Measurements from ENCODE around the gene AHSA1. TPM values are rescaled to one million over a fixed set of nuclear protein-coding genes. Genes with fewer than 3 reads are reported as not detected.

Gene AHSA1
- total RNA-seq, 1 donor from 2014 or later = 190 TPM

DNA sequence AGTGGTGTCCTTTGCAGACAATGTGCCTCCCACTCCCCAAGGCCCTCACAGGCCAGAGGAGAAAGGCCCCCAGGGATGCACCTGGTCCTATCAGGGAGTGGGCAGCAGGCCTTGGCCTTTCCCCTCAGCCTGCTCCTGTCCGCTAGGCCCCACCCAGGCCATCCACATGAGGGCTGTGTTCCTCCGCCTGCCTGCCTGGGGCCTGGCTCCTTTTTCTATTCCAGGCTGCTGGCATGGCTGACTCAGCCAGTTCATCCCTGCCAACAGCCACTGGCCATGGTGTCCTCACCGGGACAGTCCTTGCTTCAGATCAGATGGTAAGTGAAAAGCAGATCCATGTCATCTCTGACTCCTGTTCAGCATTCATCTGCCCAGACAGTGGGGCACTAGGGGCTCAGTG is 27.4 kb downstream of the AHSA1 start:
- Mint-ChIP-seq H3K27ac (ENCODE audit: unreplicated experiment) (no peak overlapping the region), H3K4me3 (no peak overlapping the region), H3K4me1 (no peaks in the 10 kb centered on the region), H3K9me3 (no peaks in the 10 kb centered on the region), H3K27me3 (ENCODE audit: low read depth) (no peaks in the 10 kb centered on the region), H3K36me3 (ENCODE audit: low read depth) (no peaks in the 10 kb centered on the region)
- TF ChIP-seq, protein P1, sequence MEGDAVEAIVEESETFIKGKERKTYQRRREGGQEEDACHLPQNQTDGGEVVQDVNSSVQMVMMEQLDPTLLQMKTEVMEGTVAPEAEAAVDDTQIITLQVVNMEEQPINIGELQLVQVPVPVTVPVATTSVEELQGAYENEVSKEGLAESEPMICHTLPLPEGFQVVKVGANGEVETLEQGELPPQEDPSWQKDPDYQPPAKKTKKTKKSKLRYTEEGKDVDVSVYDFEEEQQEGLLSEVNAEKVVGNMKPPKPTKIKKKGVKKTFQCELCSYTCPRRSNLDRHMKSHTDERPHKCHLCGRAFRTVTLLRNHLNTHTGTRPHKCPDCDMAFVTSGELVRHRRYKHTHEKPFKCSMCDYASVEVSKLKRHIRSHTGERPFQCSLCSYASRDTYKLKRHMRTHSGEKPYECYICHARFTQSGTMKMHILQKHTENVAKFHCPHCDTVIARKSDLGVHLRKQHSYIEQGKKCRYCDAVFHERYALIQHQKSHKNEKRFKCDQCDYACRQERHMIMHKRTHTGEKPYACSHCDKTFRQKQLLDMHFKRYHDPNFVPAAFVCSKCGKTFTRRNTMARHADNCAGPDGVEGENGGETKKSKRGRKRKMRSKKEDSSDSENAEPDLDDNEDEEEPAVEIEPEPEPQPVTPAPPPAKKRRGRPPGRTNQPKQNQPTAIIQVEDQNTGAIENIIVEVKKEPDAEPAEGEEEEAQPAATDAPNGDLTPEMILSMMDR (conservative IDR thresholded peaks at IDR 0.05) = no peak
- DNase-seq (ENCODE audit: low read depth, low spot score) = no peak

DNA sequence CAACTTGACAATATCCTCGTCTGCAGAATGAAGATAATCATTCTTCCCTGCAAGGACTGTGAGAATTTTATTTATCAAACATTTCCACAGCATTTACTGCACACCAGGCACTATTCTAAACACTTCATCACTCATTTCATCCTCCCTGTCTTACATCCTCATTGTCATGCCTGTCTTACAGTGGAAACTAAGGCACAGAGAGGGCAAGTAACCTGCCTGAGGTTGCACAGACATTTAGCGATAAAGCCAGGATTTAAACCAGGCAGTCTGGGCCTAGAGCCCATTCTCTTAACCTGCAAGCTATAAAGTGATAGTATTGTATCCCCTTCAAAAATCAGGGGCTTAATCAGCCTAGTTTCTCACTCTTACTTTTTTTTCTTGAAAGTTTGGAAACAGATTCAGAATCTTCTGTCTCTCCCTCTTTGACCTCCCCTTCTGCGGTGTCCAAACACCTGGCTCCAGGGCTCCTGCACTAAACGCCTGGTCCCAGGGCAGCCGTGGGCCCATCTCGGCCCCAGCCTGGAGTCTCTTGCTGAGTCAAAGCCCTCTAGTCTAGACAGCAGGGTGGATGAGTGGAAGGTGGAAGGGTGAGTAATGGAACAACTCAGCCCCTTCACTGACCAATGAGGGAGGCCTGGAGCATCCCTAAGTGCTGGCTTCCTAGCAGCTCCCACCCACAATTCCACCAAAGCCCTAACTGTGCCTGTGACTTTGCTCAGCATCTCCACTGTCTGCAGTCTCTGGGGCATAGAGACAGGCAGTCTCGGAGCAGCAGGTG is 28.2 kb downstream of the AHSA1 start:
- no peak overlapping the region for H3K4me3 Mint-ChIP-seq
- no peak overlapping the region for H3K27ac Mint-ChIP-seq (ENCODE audit: unreplicated experiment)
- no peaks in the 10 kb centered on the region for H3K9me3 Mint-ChIP-seq
- no peaks in the 10 kb centered on the region for H3K36me3 Mint-ChIP-seq (ENCODE audit: low read depth)
- no peaks in the 10 kb centered on the region for H3K4me1 Mint-ChIP-seq
- no peak for DNase-seq (ENCODE audit: low read depth, low spot score)
- TF ChIP-seq, protein P1 (conservative IDR thresholded peaks at IDR 0.05) = no peak
- no peaks in the 10 kb centered on the region for H3K27me3 Mint-ChIP-seq (ENCODE audit: low read depth)

DNA sequence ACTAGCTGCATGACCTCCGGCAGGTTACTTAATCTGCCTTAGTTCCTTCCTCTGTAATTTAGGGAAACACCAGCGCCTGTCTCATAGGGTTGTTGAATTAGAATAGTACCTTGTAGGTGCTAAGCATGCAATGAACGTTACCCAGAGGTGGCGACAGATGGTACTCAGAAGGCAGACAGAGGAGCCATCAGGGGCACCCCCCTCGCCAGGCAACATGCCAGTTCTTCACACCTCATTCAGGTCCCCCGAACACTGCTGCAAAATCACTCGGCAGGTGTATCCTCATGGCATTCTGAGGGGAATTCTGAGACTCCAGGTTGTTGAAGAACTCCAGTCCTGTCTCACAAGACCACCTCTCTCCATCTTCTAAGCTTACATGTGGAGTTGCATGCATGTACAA is 30.7 kb downstream of the AHSA1 start:
- no peak for DNase-seq (ENCODE audit: low read depth, low spot score)
- Mint-ChIP-seq H3K27ac (ENCODE audit: unreplicated experiment) (no peak overlapping the region), H3K9me3 (no peaks in the 10 kb centered on the region), H3K36me3 (ENCODE audit: low read depth) (no peaks in the 10 kb centered on the region), H3K4me1 (no peaks in the 10 kb centered on the region), H3K4me3 (no peak overlapping the region), H3K27me3 (ENCODE audit: low read depth) (no peaks in the 10 kb centered on the region)
- TF ChIP-seq, protein P1 (conservative IDR thresholded peaks at IDR 0.05) = no peak

DNA sequence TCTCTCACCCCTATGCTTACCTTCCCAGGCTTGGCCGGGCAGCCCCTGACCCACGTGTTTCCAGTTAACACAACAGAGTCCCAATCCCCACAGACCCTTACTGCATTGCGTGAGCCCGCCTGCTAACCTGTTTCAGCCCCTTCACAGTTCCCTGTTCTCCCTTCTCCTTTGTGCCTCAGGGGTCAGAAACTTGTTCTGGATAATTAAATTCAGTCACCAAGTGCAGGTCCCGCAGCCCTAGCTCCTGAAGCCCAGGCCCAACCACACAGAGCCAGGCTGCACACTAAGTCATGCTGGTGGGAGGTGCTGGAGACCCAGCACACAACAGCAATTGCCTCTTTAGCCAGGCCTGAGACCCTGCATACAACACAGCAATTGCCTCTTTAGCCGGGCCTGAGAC is 31.1 kb downstream of the AHSA1 start:
- Mint-ChIP-seq H3K4me3 (no peak overlapping the region), H3K27ac (ENCODE audit: unreplicated experiment) (no peak overlapping the region), H3K9me3 (no peaks in the 10 kb centered on the region), H3K27me3 (ENCODE audit: low read depth) (no peaks in the 10 kb centered on the region), H3K36me3 (ENCODE audit: low read depth) (no peaks in the 10 kb centered on the region), H3K4me1 (no peaks in the 10 kb centered on the region)
- TF ChIP-seq, protein P1 (conservative IDR thresholded peaks at IDR 0.05) = no peak
- DNase-seq (ENCODE audit: low read depth, low spot score) = no peak

DNA sequence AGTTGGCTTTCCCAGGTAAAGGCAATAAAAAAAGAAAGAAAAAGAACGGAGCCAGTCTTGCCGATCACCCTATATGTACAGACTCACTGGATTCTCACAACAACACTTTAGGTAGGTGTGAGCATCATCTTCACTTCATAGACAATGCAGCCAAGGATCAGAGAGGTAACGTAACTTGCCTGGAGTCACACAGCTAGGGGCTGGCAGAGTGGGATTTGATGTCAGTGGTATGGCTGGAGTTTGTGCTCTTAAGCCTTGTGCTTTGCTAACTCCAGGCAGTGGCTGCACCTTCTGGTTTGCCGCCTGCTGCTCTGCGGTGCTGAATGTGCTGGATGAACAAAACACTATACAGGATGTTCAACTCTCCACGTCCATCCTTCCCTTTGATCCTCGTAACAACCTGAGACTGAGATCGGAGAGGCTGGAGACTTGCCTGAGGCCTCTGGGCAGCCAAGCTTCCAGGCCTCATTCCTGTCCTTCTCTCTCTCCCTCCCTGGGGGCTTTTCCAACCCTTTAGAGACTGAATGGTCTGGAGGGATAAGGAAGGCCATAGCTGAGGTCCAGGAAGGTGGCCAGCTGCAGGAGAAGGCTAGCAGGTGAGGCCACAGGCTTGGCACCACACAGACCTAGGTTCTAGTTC is 32.6 kb downstream of the AHSA1 start:
- H3K4me1 Mint-ChIP-seq = no peaks in the 10 kb centered on the region
- H3K27me3 Mint-ChIP-seq (ENCODE audit: low read depth) = peaks cover 4% of the 10 kb centered on the region
- peak overlapping the region; percentile 75 for H3K27ac Mint-ChIP-seq (ENCODE audit: unreplicated experiment)
- no peak for DNase-seq (ENCODE audit: low read depth, low spot score)
- no peaks in the 10 kb centered on the region for H3K9me3 Mint-ChIP-seq
- TF ChIP-seq, protein P1 (conservative IDR thresholded peaks at IDR 0.05) = no peak
- no peaks in the 10 kb centered on the region for H3K36me3 Mint-ChIP-seq (ENCODE audit: low read depth)
- H3K4me3 Mint-ChIP-seq = no peak overlapping the region
